PC-9 (cell line): ENCODE measurements around the gene ALG12.

ENCODE experiments used
- CTCF ChIP-seq: fragments of 200-600 bp; sonication (generic); conservative IDR thresholded peaks from 2 replicates; pipeline ENCODE4 v1.6.1; 2017; ENCODE audit warnings: mixed run types, antibody characterized with exemption, mild to moderate bottlenecking, moderate library complexity
- EZH2 ChIP-seq: fragments of 200-600 bp; sonication (generic); IDR thresholded peaks from 2 replicates; pipeline ENCODE4 v1.8.0; 2017; ENCODE audit warnings: antibody characterized with exemption, low read depth

GRCh38 chr22:49889071-49889470 is 29.2 kb downstream of the ALG12 start:
- TF ChIP-seq CTCF (no peak), EZH2 (no peak)
